Fibroblast of upper back skin (primary cell): ENCODE data around the gene EPHB1.

Experiments
- DNase-seq: peaks from one replicate; pipeline ENCODE4 v3.0.0-alpha.2; 2013

EPHB1 gene

DNA sequence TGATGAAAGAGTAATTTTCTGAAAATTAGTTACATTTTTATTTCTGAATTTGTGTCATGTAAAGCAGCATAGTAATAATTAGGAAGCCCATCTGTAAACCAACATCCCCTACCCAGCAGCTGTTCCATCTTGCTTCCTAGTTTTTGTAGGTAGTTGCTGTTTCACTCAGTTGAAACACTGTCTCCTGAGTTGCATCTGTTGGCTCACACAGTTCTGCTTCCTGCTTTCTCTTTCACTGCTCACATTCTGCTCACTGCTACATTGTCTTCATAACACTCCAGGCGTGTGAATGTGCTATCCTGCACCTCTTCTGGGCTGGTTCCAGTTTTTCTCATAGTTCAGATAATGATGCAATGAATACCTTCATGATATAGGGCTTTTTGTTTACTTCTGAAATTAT, 123.4 kb downstream of the EPHB1 start:
- DNase-seq: no peak

DNA sequence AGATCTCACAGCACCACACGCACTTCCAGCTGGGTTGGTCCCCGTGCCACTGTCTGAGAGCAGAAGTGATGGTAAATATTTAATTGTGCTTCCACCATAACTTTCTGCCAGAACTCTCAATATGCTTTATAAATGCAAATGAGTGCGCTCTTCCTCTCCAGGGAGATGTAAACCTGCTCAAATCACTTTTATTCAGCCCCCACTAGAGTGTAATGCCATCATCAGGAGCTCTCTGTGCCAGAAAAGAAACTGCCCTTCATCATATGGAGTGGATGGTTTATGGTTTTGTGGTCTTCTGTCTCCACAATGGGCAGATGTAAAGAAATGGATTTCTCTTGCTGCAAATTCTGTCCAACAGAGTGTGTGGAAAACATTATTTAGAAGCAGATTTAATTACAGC, 127.0 kb downstream of the EPHB1 start:
- DNase-seq: no peak

DNA sequence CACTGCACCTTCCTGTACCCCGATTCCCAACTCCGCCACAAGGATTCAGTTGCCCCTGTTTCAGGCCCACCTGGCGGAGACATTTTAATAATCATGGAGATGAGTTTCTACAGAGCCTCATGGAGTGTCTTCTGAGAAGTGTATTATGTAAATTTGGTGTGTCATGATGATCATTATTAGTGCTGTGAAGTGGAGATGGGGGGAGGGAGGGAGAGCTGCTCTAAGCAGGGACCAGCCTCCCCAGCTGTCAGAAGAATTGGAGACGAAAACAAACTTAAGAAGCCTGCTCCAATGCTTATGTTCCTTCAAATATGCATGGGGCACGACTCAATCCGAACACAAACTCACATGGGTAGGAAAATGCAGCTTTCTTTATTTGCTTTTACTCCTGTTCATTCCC, 127.8 kb downstream of the EPHB1 start:
- no peak for DNase-seq

DNA sequence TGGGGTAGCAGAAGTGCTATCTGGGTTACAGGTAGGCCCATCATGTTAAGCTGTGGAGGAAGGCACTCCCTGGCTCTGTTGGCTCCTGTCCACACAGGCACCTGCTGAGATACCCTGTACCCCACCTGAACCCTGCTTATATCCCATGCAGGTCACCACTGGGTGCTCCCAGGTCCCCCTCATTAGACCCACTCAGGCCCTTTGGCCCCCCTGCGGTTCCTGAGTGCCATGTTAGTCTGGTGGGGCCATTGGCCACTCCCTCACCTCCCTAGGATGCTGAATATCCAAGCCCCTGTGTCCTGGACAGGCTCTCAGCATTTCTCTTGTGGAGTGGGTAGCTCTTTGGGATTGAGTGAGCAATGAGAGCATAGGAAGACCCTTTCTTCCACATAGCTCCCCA, 128.2 kb downstream of the EPHB1 start:
- no peak for DNase-seq

DNA sequence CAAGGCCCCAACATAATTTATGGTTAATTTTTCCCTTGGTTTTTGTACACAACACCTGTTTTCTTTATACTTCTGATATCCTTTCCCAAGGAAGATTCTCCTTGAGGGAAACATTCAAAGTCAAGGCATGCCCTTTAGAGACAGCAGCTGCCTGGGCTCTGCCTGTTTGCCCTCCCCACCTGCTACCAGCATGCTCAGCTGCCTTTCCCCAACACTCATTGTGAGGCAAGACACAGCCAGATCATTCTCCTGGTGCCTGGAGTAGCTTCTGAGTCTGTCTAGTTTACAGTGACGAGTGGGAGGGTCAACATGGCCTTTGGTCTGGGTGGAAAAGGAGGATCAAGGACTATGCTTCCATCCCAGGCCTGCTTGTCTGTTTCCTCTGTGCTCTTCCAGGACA, 132.5 kb downstream of the EPHB1 start:
- DNase-seq: no peak

DNA sequence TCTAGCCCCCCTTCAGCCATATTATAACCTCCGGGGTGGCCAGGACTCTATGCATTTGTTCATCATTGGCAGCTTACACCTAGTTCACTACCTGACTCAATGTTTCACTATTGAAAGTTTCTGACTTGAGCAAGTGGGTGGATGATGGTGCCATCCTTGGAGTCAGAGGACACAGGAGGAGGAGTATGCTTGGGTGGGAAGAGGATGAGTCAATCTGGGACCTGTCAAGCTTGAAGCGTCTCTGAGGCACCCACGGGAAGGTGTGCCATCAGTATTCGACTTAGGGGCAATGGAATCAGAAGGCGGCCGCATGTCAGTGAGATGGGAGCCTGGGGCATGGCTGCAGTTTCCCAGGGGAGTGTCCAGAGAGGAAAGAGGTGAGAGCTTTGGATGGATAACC, 133.3 kb downstream of the EPHB1 start:
- no peak for DNase-seq

DNA sequence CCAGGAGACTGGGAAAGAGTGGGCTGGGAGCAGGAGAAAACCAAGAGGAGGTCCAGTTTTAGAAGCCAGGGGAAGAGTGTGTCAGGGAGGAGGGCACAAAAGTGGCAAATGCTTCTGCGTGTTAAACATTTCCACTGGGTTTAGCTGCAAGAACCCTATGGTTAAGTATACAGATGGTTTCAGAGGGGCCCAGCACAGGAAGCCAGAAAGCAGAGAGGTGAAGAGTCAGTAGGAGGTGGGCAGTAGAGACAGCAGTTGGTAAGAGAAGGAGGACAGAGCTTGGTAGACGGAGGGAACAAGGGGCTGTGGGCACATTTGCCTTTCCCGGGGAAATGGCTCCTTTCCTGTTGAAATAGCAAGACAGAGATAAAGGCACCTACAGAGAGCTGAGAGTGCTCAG, 133.8 kb downstream of the EPHB1 start:
- no peak for DNase-seq

DNA sequence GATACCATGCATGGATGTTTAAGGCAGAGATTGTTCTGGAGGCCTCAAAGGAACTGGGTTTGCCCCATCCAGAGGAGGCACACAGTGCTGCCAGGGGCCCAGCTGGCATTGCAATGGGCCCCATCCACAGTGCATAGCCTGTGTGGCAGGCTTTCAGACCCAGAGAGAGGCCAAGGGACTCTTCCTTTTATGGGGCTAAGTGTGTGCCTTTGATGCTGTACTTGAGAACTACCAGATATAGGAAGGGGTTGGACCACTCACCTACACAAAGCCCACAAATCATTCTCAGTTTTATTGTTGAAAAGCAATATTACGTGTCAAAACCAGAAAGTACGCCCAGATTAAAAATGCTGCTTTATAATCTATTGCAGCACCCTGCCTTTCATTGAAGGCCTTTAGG, 134.9 kb downstream of the EPHB1 start:
- DNase-seq: no peak

DNA sequence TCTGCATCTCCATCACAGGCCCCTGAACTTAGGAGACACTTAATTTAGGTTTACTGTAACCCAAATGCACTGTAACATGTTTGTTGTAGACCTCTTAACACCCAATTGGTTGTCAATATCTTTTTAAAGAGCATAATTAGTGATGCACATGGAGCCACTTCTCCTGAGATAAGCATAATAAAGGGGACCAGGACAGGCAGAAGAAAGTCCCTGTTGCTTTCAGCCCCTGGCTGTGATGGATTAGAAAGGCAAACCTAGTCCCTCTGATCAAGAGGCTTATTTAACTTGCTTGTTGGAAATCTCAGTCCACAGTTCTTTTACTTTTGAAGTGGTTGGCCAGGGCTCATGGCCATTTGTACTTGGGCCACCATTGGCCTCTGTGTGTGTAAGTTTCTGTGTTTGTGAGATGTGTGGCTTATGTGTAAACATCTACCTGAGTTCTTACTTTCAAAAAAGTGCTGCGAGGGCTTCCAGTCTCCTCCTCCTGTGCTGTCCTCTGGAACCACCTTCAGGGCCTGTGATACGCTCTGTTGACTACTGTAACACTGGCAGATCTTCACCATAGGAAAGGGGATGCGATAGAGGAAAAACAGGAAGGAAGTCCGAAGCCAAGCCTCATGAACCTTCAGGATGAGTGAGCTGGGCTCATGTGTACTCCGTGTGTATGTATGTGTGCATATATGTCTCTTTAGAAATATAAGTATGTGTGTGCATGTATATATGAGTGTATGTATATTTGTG, 136.2 kb downstream of the EPHB1 start:
- no peak for DNase-seq

DNA sequence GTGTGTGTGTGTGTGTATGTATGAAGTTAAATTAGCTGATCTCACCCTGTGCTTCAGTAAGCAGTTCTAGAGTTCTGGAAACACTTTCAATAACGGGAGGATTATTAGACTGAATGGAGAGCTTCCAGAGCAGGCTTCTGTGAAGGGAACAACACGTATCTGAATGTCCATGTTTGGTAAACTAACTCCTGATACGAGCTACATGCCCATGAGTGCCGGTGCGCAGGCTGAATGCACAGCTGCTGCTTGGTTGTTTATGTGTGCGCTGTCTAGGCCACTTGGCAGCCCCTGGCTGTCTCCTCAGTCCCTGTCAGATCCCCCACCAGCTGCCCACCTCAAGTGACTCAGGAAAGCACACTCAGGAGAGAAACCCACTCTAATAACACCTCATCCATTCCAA, 137.0 kb downstream of the EPHB1 start:
- DNase-seq: no peak

DNA sequence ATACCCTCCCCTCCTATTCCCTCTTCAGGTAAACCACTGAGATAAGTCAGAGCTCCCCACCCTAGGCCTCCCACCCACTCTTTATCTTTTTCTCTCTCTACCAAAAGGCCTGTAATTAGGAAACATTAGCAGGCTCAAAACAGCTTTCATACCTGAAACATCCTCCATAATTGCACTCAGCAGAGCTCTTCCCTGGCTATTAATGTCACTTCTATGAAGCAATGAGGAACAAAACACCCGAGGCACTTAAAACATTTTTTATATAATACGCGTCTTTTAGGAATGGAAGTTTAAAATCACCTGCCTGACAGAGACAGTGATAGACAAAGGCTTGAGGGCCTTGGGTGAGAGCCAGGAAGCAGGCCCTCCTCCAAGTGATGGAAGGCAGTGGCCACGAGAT, 138.9 kb downstream of the EPHB1 start:
- no peak for DNase-seq

DNA sequence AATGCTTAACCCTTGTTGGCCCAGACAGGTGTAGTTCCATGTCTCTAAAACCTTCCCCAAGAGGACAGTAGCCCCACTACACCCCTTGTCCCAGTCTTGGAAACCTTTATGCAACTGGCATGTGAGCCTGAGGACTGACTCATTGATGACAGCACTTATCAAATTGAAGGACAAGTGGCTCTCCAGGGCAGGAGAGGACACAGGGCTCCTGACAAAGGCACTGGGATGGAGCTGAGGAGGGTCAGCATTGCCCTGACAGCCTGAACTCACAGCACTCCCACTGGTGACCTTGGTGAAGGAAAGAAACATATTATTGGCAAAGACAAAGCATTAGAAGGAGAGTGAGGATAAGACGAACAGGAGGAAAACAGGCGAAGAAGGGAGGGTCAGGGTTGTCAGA, 139.9 kb downstream of the EPHB1 start:
- no peak for DNase-seq

DNA sequence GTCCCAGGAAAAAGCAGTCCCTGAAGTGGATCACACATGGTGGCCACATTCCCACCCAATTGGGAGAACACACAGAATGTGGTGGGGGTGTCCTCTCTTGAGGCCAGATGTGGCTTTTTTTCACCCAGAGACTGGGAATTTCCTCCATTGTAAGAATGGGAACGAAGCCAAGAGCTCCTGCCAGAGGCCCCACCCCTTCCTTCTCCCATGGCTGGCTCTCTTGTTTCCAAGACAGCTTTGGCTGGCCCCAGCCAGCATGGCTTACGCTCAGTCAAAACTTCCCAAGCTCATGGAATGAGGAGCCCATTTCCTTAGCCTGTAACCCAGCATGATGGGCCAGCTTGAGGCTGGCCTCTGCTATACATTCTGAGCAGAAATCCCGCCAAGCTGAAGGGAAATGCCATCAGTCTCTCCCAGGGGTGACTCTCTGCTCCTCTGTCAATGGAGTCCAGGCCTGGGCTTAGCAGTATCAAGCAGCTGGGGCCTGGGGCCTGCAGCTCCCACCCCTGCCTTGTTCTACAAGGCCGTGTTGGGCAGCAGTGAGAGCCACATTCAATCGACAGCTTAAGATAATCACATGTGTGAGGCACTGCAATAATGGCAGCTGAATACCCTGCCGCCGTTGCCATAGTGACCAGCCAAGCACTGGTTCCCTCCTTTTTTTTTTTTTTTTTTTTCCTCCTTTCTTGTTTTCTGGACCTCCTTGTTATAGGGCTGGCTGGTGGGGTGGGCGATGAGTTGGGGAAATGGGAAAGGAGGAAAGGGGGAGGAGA, 142.4 kb downstream of the EPHB1 start:
- DNase-seq: peak; percentile 22

DNA sequence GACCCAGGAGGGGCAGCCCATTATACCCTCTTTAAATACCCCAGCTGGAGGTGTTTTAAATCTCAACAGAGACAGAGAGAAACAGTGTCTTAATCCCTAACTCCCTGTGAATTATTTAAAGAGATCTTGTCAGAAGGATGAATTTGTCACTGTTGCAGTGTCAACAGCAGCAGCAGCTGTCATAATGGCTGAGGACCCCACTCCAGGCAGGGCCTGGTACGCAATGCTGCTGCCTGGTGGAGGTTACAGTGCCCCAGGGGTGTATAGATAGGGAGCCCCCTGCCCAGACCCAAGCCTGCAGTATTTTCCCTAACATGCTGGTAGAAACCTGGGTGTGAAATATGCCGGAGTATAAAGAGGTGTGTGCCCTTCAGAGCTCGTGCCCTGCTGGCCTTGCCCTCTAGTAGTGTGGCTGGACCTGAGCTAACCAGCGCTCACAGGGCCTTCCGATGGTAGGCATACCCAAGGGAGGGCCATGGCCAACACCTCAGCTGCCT, 143.0 kb downstream of the EPHB1 start:
- no peak for DNase-seq

DNA sequence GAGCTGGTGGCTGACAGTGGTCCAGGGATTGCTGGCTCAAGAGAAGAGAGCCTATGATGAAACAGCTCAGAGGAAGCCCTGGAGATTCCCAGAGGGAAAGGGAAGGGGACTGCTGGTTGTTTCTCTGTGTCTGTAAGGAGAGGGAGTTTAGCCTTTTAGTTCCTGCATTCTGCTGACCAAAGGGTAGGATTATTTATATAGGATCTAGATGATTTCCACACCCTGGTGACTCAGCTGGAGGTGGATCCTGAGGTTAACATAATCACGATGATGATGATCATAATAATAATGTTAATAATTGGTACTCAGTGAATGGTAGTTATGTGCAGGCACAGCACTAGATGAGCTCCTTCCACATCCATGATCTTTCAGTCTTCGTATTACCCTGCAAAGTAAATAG, 144.9 kb downstream of the EPHB1 start:
- peak; percentile 3 for DNase-seq

DNA sequence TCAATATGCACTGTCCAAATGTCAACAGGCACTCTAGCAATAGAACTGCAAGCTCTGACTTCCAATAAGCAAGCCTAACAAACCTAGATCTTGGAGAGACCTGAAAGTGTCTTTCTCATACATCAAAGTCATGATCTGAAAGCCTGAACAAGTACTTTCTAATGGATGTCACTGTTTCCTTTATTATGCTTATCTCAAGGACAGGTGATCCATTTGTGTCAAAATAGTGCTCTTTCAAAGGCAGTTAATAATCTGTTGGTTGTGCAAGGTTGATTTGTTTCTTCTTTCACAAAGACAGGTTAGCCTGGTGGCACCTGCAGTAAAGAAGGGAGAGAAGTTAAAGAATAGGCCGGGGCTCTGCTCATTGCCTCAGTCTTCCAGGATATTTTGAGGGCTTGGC, 146.8 kb downstream of the EPHB1 start:
- no peak for DNase-seq

DNA sequence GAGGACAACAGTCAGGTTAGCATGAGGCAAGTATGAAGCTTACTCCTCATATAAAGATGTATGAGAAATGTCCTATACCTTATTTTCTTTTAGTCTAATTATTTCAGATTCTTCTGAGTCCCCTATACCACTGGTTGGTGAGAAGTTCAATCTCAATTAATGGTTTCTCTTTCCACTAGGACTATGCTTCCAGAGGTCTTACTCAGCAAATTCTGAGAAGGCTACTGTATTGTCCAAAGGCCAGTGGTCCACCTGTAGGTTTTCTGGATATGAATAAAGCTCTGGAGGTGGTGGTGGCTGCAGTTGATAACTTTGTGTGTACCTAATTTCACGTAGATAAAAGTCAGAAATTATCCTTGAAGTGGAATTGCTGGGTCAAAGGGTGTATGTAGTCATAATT, 149.4 kb downstream of the EPHB1 start:
- no peak for DNase-seq

DNA sequence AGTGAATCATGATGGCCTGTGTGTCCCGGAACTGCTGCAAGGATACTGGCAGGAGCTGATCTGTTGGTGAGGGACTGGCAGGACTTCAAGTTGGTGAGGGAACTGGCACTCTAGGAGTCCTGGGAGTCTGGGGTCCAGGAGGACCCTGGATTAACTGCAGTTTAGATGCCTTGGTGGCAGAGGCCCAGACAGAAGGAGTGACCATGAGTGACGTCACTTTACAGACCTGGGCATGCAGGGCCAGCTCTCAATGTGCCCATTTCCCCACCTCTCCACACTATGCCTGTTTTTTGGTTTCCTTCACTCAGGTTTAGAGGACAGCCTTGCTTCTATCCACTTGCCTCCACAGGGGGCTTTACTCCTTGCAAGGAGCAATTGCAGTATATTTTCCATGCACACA, 154.1 kb downstream of the EPHB1 start:
- DNase-seq: no peak

DNA sequence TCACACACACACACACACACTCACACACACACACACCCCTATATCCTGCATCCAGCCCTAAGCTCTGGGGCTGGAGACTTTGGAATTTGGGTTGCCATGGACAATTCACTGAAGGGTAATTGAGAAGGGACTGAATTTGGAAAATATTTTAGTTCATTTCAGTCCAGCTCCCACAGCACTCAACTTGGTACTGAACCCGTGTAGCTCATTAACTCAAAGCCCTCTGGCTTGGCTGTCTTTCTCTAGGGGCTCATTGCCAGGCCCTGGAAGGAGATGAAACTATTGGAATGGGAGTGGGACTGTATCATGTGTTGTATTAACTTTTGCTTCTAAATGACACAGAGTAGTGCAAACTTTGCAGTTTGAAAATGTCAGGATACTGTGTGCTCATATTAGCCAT, 157.3 kb downstream of the EPHB1 start:
- no peak for DNase-seq

DNA sequence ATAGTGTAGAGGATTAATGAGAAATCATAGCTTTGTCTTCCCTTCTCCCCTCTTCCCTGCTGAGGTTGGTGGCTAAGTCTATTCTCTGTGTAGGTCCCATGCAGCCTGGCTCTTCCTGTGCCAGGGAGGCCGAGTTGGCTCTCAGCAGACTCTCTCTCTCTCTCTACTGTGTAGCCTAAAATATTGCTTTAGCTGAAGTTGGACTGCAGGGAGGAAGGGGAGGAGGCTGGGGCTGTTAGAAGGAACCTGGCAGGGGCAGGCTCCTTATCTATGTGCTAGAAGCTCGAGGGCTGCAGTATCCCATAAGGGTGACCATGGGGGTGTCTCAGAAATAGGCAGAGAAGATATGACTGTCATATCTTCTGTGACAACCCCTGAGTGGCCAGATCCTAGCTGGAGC, 160.8 kb downstream of the EPHB1 start:
- DNase-seq: no peak

DNA sequence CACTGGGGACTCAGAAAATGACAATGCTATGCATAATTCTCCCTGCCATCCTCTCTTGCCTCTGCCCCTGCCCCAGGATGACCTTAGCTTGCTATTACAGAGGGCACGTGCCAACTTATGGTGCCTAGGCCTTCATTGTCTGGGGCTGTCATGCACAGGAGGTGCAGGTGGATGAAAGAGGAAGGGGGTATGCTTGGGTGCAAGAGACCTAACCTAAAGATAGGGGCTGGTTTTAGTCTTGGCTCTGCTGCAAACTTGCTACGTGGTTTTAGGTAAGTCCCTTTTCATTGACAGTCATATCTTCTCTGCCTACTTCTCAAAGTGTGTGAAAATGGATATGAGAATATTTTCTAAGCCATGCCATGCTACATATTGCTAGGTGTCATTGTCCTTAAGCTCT, 161.3 kb downstream of the EPHB1 start:
- DNase-seq: no peak

DNA sequence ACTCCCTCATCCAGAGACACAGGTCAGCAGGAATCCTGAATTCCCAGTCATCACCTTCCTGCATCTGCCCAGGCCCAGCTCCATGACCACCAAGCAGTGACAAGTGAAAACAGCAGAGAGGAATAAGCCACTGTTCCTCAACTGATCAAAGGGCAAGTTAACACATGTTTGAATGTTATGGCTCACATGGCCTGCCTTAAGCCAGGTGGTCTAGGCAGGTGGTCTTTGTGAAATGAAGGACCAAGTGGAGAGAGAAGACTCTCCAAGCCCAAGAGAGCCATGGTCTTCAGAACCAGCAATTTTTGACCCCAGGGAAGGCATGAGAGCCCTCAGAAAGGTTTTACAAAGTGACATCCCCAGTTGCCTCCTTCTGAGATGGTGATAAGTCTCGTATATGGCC, 161.8 kb downstream of the EPHB1 start:
- no peak for DNase-seq

DNA sequence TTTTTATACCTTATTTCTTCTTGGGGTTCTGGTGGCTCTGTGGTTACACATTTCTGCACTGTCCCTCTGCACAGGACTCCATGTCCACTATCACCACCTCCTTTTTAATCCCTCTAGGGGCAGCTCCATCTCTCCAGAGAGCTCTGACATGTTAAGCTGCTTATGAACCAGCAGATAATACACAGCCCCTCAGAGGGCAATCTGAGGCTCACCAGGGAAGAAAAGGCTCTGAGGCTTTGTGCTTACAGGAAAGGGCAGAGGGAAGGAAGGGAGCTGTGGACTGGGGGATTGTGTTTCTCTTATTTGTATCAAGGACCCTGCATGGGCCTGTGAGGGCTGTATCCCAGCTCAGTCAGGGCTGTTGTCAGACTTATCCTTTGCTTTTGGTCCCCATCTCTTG, 164.5 kb downstream of the EPHB1 start:
- DNase-seq: no peak

DNA sequence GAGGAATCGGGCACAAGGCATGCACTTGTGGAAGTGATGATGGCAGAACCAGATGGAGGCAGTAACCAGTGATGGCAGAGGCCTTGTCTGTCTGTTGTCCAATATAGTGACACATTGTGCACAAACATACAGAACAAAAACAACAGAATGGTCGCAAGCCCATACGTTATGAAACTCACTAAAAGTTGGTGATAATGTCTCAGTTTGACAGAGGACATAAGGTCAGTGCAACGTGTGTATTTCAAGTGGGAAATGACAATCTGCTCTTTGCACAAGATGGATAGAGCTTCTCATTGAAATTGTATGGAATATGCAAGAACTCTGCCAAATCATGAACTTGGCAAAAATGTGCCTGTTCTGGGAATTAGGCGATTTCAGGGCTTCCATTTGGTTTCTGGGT, 169.2 kb downstream of the EPHB1 start:
- DNase-seq: no peak
